HUDEP-2 (cell line): ENCODE measurements around the gene PTPRG.

Experiments used
- DNase-seq, 76 experiments: peaks; one replicate each; lab custom pipeline; 2025; ENCODE audit not compliant: unreplicated experiment in 76 of 76; lab: John Stamatoyannopoulos, UW

Gene PTPRG

DNA sequence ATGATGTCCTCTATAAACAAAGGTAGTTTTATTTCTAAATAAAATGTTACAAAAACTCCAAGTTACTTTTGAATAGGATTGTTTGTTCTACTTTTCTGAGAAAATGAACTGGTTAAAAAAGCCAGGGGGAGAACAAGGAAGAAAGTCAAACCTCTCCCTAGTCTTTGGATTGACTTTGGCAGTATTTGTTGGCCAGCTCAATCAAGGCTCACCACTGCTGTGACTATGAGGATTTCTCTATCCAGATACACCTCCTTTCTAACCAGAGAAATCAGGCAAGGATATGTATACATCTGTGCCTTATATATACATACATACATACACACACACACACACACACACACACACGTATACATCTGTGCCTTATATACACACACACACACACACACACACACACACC, 704.2 kb downstream of the PTPRG start:
- DNase-seq: no peak

DNA sequence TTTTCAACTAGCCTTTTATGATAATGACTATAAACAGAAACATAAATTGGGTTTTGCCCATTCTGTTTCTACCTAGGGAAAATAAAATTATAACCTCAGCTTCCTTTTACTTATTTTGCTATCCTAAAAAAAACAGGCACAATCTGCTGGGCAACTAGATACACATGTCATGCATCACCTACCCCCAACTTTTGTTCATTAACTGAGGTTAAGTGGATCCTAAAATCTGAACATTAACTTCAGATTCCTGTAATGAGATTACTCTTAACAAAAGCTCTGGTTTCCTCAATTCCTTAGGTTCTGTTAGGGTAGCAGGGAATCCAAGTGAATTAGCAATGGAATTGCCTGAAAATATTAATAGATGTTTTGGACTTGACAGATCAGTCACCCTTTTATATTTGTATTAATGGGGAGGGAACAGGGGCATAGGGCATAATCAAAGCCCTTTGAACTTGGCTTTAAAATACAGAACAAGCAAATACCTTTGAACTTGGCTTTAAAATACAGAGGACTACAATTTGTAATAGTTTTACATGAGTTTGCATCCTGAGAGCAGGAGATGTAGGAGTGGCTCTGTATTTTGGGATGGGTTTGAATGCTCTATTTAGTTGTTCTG, 705.4 kb downstream of the PTPRG start:
- DNase-seq: no peak

DNA sequence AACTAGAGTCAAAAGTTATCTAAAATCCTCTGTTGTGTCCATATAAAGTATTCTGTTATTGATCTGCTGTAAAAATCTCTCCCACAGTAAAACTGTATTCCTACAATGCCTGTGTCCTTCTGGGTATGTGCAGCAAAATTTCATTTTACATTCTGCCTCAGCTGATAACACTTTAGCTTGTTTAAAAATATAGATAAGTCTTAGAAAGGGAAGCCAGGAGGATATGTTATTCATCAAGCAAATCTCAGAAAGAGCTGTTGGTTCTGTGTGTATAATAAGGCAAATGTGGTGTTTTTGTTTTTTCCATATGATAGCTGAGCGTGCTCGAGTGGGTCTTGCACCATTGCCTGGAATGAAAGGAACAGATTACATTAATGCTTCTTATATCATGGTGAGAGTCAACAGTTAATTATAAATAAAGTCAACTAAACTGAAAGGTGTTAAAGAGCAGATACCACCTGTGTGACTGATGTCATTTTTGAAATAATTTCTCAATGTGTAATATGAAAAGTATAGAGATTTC, 715.3 kb downstream of the PTPRG start:
- no peak for DNase-seq

DNA sequence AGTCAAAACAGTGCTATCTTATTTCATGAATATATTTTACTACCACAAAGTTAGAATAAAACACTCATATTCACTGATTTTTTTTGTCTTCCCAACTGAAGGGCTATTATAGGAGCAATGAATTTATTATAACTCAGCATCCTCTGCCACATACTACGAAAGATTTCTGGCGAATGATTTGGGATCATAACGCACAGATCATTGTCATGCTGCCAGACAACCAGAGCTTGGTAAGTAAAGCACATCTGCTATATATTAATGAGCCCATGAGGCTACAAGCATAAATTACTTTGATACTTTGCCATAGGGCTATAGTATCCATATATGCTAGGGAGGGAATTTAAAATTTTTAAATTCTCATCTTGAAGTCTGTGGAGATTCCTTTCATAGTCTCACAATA, 716.1 kb downstream of the PTPRG start:
- no peak for DNase-seq

DNA sequence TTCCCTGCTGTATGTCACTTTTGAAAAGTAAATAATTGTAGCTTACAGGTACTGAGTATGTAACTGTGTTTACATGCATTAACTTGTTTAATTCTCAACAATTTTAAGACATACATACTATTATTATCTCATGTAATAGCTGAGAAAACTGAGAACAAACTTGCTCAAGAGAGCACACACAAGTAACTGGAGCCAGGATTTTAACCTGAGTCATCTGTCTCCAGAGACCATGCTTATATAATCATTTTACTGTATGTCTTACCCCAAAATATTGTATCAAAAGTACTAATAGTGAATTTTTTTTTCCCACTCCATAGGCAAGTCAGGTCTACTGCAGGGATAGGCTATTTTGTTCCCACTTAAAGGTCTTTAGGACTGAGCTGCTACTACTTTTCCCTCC, 716.6 kb downstream of the PTPRG start:
- no peak for DNase-seq

DNA sequence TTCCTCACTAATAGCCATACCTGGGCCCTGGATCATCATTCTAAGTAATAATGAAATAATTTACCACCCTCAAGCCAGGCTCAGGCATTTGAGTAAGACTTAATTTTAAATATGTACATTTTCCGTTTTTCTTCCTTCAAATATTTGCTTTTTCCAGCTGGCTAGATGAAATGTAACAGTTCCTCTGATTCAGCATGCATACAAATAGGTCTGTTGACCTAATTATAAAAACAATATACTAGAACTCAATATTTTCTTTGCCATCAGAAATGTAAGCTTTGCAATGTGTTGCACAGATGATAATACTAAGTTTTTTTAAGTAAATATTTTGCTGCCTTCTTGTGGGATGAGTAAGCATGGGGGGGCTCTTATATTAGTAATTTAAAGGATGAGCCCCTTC, 720.4 kb downstream of the PTPRG start:
- DNase-seq: no peak

DNA sequence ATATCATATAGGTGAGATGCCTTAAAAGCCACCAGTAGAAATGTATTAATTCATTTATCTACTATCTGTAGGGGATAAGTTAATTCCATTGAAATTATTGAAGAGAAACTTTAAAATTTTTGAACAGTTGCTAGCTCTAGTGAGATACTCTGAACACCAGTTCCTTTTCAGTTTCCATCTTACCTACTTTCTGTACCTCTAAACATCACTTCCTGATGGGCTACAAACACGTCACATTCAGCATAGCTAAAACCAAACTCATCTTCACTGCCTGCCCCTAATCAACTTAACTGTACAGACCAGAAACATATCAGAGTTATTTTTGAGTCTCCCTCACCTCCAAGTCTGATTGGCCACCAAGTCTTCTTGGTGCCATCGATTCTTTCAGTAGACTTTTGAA, 723.1 kb downstream of the PTPRG start:
- DNase-seq: no peak

DNA sequence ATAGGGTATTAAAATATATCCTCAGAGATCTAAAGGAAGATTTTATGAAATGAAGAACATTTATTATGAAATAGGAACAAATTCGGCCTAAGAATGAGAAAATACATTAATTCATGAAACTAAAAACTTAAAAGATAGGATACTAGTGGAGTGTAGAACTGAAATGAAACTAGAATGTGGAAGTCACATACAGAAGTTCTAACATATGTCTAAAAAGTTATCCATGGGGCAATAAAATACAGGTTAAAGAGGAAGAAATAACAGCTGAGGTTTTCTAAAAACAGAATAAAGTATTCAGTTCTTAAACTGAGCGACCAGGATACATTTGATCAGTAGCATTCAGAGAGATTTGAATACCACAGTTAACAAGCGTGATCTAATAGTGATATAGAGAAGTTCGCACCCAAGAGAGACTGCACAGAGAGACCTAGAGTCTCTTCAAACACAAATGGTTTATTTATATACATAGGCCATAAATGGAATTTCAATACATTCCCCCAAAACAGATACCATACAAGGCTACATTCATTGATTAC, 726.1 kb downstream of the PTPRG start:
- DNase-seq: no peak

DNA sequence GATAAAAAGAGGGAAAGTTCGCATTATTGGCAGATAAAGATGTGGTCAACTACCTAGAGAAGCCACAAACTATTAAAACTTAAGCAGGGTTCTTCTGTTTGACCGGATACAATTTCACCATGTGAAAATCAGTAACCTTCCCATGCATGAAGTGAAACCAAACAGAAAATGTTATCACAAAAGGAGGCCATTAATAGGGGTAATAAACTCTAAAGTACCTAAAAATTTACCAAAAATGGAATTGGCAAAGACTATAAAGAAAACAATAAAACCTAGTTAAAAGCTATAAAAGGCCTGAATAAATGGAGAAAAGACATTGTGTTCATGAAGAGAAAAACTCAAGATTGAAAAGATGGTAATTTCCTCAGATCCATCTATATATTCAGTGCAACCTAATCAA, 728.6 kb downstream of the PTPRG start:
- no peak for DNase-seq

DNA sequence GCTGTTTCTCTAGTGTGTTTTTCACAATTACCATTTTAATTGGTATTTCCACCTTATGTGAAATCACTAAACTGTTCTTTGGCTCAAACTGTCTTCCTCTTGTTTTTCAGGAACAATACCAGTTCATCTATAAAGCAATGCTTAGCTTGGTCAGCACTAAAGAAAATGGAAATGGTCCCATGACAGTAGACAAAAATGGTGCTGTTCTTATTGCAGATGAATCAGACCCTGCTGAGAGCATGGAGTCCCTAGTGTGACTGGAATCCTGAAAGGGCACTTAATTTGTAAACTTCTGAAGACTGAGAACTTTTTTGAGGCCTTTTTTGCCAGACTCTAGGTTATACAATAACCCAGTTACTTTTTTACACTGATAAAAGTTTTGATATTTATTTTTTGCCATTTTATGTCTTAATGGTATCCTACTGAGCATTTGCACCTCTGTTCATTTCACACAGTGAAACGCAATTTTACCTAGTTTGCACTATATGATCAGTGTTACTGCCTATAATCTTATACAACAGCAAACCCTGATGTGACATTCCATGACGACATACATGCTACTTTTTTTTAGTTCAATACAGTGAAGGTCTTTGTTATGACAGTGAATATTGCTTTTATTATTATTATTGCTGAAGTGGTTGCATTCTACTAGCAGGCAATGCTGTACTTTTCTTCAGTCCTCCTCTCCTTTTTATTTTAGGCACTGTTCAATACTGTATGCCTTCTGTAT, 731.8 kb downstream of the PTPRG start:
- DNase-seq: no peak

DNA sequence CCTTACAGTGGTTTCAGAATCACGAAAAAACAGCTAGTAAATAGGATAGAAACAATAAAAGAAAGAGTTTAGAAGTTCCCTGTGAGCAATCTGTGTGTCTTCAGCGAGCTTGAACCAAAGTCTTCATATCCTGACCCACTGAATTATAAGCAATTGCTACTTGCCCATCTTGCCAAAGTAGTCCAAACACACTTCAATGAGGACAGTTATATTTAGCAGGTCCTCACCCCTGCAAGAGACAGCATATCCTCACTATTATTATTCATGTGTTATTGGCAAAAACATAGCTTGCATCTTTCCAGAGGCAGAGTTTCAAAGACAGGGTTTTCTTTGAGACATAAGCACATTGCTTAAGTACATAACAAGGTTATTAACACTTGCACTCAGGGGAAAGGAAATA, 734.2 kb downstream of the PTPRG start:
- no peak for DNase-seq

DNA sequence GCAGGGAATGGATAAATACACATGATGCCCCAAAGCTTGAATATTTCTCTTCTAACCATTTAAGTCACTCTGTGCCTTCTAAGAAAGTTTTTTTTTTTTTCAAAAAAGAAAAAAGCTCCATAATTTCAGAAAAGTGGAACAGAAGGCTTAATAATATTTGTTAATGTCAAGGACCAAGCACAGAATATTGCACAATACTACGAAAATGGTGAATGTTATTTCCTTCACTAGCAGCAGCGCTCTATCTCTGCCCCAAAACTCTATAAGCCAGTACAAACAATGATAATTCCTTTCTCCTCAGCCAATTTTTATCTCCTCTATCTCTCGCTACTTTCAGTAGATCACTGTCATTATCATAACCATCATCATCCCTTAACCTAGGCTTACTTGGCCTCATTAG, 739.2 kb downstream of the PTPRG start:
- DNase-seq: no peak

DNA sequence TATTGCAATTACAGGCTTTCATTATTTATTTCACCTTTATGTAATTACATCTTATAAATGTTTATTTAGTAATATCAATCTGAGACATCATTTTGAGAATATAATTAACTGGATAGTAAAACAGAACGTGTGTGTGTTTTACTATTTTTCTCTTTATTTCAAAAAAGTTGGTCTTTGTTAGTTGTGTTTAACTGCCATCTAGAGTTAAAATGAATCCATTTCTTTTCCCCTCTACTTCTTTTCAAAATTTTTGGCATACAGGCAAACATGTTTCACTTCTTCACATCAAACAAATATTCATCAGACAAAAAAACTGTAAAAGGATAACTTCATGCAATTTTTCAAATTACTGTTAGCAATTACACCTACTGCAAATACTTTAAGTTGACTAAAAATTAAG, 750.8 kb downstream of the PTPRG start:
- DNase-seq: no peak

DNA sequence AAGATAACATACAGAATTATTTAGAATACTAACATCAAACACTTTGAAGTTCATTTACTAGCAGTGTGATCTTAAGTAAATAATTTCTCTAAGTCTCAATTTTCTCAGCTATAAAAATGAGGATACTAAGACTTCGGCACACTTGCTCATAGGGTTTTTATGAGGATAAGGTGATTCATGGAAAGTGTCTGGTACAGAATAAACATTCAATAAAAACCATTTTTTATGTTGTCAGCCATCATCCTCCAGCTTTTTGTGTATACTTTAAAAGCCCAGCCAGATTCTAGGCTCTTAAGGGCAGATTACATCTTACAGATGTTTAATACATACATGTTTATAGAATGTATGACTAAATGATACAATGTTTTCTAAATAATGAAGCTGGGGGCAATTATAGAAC, 755.2 kb downstream of the PTPRG start:
- DNase-seq: no peak

DNA sequence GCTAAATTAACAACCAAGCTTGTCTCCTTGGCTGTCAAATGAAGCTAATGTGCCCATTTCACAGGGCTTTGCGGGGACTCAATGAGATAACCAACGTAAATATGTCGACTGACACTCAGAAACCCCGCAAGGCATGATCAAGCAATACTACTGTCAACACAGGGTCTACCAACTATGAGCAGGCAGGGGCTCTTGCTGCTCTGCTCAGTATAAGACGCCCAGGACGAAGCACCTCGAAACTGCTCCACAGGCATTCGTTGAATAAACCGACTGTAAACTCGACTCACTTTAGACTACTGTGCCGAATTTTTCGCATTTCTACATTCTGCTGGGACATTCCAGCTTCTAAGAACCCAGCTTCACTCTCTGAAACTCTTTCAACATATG, 757.0 kb downstream of the PTPRG start:
- peak in 2 of 76 experiments; percentile 0 to 10 for DNase-seq

DNA sequence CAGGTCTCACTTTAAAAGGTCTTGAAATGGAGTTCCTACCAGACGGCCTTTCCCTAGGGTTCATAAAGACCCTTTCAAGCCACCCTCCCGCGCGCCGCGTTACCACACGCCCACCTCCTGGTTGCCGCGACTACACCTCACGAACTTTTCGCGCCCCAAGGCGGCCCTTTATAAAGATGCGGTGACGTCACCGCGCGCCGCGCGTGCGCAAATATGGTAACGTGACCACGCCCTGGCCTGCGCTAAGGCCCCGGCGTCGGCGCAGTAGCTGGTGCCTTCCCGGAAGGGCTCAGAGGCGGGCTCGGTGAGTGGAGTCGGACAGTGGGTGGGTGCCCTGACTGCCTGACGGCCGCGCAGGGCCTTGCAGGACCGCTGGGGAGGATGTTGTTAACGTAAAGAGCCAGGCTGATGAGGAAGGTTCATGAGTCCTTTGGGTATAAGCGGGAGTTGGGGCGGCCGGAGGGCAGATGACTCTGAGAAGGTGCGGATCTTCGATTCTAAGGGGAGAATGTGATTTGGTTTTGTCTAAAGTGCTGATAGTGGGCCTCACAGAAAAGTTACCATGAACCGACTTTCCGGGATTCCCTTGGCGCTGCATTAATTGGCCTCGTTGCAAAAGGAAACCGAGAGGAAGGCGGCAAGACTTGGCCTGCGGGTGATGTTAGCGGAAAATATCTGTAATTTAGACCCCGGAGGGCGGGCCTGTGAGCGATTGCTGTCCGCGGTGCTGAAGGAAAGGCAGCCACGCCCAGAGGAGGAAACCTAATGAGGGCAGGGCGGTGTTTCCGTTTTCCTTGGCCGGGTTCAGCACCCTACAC, 757.6 kb downstream of the PTPRG start:
- DNase-seq: peak in 55 of 76 experiments; percentile 1 to 71 (median 43)

DNA sequence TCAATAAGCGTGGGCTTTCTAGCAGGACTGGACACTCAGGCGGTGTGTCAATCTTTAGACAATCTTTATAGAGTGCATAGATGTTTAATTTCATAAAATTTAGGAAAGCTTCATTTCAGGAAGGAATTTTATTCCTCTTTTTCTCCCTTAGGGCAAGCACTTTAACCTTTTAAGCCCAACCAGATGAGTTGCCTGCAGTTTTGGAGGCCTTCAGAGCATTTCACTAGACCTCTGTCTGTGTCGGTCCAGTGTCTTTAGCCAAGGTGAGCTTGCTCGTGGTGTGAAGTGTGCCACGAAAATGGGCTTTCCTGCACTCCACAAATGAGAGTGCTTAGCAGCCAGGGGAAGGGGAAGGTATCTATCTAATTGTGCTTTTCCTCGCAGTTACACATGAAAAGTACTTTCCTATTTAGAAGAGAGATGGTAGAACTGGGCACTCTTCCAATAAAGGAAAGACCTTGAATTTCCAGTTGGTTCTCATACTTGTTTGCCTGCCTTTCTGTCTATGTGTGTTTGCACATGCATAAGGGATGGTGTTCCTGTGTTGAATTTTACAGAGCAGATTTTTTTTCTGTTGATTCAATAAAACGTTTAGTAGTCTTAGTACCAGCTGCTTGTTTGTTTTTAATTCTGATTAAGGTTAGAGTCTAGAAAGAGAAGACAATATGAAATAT, 758.3 kb downstream of the PTPRG start:
- DNase-seq: no peak

DNA sequence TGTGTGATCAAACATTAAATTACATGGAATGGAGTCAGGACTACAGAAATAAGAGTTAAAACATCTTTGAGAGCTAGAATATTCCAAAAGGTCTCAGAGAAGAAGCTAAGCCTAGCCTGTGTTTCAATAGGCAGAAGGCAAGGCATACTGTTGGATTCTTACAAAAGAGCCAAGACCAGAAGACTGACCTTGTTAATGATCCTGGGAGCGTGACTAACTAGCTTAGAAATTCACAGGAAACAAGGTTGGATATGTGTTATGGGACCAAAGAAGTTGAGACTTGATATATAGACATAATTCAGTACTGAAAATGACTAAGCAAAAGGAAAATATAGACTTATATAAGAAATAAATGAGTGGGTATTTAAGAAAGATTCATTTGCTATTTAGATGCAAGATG, 761.9 kb downstream of the PTPRG start:
- DNase-seq: no peak

DNA sequence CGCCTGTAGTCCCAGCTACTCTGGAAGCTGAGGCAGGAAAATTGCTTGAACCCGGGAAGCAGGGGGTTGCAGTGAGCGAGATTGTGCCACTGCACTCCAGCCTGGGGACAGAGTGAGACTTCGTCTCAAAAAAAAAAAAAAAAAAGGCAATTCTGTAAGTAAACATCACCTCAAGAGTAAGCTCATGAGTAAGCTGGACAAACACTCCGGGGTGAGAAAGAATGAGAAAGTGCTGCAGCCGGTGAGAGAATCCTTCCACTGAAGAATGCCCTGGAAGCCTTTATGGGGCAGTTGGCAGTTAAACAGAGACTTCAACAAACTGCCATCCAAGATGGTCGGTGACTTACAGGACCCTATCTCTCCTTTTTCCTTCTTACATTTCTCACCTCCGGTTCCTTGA, 764.5 kb downstream of the PTPRG start:
- DNase-seq: no peak

DNA sequence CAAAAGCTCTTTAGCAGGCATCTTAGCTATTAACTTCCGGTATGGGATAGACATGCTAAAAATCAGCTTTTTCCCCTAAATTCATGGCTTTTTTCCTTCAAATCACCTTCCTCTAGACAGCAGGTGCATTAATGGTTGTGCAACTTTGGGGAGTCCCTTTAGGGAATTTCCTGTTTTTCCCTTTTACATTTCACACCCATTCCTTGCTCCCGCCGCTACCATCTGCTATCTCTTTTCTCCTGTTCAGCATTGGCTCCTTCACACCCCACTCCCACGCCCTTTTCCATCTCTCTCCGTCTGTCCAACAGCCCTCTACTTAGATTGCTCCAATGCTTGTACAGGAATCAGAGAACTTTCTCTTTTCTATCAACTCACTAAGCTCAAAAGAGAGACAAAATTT, 768.6 kb downstream of the PTPRG start:
- no peak for DNase-seq

DNA sequence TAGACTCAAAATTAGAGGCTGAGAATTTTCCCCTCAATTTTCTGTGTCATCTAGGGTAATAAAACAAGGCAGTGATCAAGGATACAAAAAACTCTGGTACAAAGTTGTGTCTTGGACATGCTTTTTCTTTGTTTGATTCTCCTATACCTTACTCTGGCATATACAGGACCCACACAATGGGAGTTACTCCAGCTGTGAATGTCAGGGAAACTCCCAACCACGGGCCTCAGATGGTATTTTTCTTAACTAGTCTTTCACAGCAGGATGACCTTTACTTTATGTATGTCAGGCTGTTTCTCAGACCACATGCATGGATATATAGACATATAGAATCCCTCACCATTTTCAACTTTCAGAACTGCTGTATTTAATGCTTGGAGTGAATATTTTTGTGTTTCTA, 770.6 kb downstream of the PTPRG start:
- DNase-seq: no peak
